Fibroblast of lung (primary cell): ENCODE data around the gene TUBB1. TPM values are rescaled to one million over a fixed set of nuclear protein-coding genes. Genes with fewer than 3 reads are reported as not detected.

Experiments used
- DNase-seq, 2 donors: peaks; one replicate each; pipeline versions ENCODE4 v3.0.0 to v3.0.0-alpha.2; 2010; ENCODE audit warnings: low read depth in 2 of 2
- H2AFZ ChIP-seq: 2 replicates; pipeline ENCODE4 v1.5.1; 2012; ENCODE audit warnings: low read length, control low read depth, inconsistent platforms
- H3K27ac ChIP-seq: 2 replicates; pipeline ENCODE4 v1.5.1; 2011; ENCODE audit warnings: low read length, control low read depth; ENCODE audit not compliant: insufficient read depth
- H3K27me3 ChIP-seq: 2 replicates; pipeline ENCODE4 v1.5.1; 2011; ENCODE audit warnings: mild to moderate bottlenecking, low read length; ENCODE audit not compliant: control insufficient read depth, insufficient read depth
- H3K36me3 ChIP-seq: 2 replicates; pipeline ENCODE4 v1.5.1; 2011; ENCODE audit warnings: low read length; ENCODE audit not compliant: control insufficient read depth, insufficient read depth
- H3K4me1 ChIP-seq: 2 replicates; pipeline ENCODE4 v1.5.1; 2011; ENCODE audit warnings: low read length; ENCODE audit not compliant: control insufficient read depth, insufficient read depth; ENCODE audit errors: extremely low read depth
- H3K4me2 ChIP-seq: 2 replicates; pipeline ENCODE4 v1.5.1; 2011; ENCODE audit warnings: low read length, control low read depth; ENCODE audit not compliant: insufficient read depth; ENCODE audit errors: extremely low read depth
- H3K4me3 ChIP-seq, 4 experiments: fragments of 200-600 bp in 1 of 4; sonication (generic) in 1 of 4; replicated peaks in 1 of 4; 2 replicates each; pipeline ENCODE4 v1.5.1; 2011 to 2016; ENCODE audit warnings: low read length in 4 of 4, low read depth in 3 of 4, mild to moderate bottlenecking in 3 of 4, control low read depth in 2 of 4, inconsistent platforms in 1 of 4, mixed read lengths in 1 of 4; ENCODE audit not compliant: insufficient read depth in 1 of 4; ENCODE audit errors: control extremely low read depth in 1 of 4
- H3K79me2 ChIP-seq: 2 replicates; pipeline ENCODE4 v1.5.1; 2012; ENCODE audit warnings: mild to moderate bottlenecking, low read length, inconsistent platforms; ENCODE audit not compliant: control insufficient read depth, insufficient read depth
- H3K9ac ChIP-seq: 2 replicates; pipeline ENCODE4 v1.5.1; 2011; ENCODE audit warnings: mild to moderate bottlenecking, low read length, control low read depth; ENCODE audit not compliant: insufficient read depth
- H3K9me3 ChIP-seq: 2 replicates; pipeline ENCODE4 v1.5.1; 2012; ENCODE audit warnings: low read depth, low read length; ENCODE audit not compliant: control insufficient read depth, insufficient read depth
- H4K20me1 ChIP-seq: 2 replicates; pipeline ENCODE4 v1.5.1; 2011; ENCODE audit warnings: low read length; ENCODE audit not compliant: control insufficient read depth, insufficient read depth; ENCODE audit errors: extremely low read depth
- EZH2 ChIP-seq: IDR thresholded peaks from 2 replicates; pipeline ENCODE4 v1.5.1; 2012; ENCODE audit warnings: low read length, control low read depth, mild to moderate bottlenecking; ENCODE audit errors: missing control alignments
- polyA plus RNA-seq, 2 donors: library from polyadenylated mRNA; depleted of rRNA in 1 of 2; stranded (reverse) in 1 of 2; unstranded in 1 of 2; fragments of >200 nt; gene quantifications; 2 replicates each; pipeline ENCODE4 v1.2.1, GENCODE V29; 2011 to 2012; ENCODE audit warnings: missing spikeins in 1 of 2
- total RNA-seq: library from RNA; depleted of rRNA; stranded (reverse); fragments of >200 nt; gene quantifications from 2 replicates; pipeline ENCODE4 v1.2.1, GENCODE V29; 2014
- TF ChIP-seq, protein P1 (sequence below), 2 donors: IDR thresholded peaks in 1 of 2; conservative IDR thresholded peaks in 1 of 2; 1 replicate in 1 of 2; 2 replicates in 1 of 2; pipeline ENCODE4 v1.5.1; 2011 to 2012; ENCODE audit warnings: low read length in 2 of 2, control low read depth in 1 of 2, inconsistent platforms in 1 of 2, low read depth in 1 of 2, mild to moderate bottlenecking in 1 of 2

Gene TUBB1
- total and polyA plus RNA-seq, 2 donors (not counting 1 experiment from before 2014, with no cell fraction given): under 0.01 TPM; not detected in 1

DNA sequence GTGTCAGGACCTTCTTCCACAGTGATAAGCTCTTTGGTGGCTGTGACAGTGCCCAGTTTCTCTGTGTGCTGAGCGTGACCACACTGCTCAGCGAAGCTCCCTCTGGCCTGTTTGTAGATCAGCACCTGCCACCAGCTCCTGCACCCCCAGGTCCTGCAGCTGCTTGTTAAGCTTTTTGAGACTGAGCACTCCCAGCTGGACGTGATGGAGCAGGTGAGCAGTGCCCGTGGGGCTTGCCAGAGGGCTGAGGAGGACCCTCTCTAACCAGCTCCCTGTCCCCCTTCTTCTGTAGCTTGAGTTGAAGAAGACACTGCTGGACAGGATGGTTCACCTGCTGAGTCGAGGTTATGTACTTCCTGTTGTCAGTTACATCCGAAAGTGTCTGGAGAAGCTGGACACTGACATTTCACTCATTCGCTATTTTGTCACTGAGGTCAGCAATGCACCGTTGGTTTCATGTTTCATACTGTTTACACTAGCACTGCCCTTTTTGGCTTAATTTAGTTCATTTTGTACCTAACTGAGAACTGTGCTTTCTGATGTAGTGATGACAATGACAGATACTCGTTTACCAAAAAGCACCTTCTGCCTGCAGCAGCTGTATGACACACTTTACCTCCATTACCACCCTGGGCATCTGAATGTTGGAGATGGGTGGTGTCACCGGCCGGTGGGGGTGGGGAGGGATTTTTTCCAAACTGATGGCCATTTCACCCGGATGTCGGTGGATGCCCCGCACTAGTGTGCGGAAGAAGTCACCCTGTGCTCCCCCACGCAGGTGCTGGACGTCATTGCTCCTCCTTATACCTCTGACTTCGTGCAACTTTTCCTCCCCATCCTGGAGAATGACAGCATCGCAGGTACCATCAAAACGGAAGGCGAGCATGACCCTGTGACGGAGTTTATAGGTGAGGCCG lies 25.6 kb upstream of the TUBB1 start:
- Histone ChIP-seq H3K27me3 (no peaks in the 10 kb centered on the region), H3K4me1 (peaks cover 2% of the 10 kb centered on the region), H3K9me3 (no peaks in the 10 kb centered on the region), H3K4me3 (no peak overlapping the region), H3K79me2 (no peaks in the 10 kb centered on the region), H4K20me1 (no peaks in the 10 kb centered on the region), H3K9ac (no peak overlapping the region), H3K27ac (no peak overlapping the region), H2AFZ (no peak overlapping the region), H3K4me2 (no peak overlapping the region), H3K36me3 (peaks cover 31% of the 10 kb centered on the region)
- no peak for TF ChIP-seq EZH2
- TF ChIP-seq, protein P1, sequence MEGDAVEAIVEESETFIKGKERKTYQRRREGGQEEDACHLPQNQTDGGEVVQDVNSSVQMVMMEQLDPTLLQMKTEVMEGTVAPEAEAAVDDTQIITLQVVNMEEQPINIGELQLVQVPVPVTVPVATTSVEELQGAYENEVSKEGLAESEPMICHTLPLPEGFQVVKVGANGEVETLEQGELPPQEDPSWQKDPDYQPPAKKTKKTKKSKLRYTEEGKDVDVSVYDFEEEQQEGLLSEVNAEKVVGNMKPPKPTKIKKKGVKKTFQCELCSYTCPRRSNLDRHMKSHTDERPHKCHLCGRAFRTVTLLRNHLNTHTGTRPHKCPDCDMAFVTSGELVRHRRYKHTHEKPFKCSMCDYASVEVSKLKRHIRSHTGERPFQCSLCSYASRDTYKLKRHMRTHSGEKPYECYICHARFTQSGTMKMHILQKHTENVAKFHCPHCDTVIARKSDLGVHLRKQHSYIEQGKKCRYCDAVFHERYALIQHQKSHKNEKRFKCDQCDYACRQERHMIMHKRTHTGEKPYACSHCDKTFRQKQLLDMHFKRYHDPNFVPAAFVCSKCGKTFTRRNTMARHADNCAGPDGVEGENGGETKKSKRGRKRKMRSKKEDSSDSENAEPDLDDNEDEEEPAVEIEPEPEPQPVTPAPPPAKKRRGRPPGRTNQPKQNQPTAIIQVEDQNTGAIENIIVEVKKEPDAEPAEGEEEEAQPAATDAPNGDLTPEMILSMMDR (conservative IDR thresholded peaks at IDR 0.05 in 1 of 2, IDR thresholded peaks at IDR 0.05 in 1 of 2; ENCODE audit: low read depth in 1 of 2, low read length in 2 of 2): no peak
- no peak for DNase-seq

DNA sequence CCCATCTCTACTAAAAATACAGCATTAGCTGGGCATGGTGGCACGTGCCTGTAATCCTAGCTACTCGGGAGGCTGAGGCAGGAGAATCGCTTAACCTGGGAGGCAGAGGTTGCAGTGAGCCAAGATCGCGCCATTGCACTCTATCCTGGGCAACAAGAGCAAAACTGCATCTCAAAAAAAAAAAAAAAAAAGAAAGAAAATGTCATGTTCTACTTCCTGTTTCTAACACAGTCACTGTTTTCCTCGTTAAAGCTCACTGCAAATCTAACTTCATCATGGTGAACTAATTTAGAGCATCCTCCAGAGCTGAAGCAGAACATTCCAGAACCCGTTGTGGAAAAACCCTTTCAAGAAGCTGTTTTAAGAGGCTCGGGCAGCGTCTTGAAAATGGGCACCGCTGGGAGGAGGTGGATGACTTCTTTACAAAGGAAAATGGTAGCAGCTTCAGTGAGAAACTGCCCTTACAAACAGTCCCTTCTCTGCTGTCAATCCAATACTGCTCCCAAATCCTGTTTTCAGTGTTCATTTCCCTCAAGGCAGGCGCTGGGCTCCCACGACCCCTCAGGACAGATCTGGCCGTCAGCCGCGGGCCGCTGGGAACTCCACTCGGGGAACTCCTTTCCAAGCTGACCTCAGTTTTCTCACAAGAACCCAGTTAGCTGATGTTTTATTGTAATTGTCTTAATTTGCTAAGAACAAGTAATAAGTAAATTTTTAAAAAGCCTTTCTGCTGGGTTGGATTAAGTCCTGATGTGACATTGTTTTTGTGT lies 24.7 kb upstream of the TUBB1 start:
- Histone ChIP-seq H3K27ac (no peak overlapping the region), H2AFZ (no peak overlapping the region), H3K9ac (no peak overlapping the region), H3K4me1 (peaks cover 2% of the 10 kb centered on the region), H3K79me2 (no peaks in the 10 kb centered on the region), H4K20me1 (no peaks in the 10 kb centered on the region), H3K4me3 (no peak overlapping the region), H3K9me3 (no peaks in the 10 kb centered on the region), H3K4me2 (no peak overlapping the region), H3K27me3 (no peaks in the 10 kb centered on the region), H3K36me3 (peaks cover 29% of the 10 kb centered on the region)
- TF ChIP-seq EZH2: no peak
- TF ChIP-seq, protein P1 (conservative IDR thresholded peaks at IDR 0.05 in 1 of 2, IDR thresholded peaks at IDR 0.05 in 1 of 2; ENCODE audit: low read depth in 1 of 2, low read length in 2 of 2): no peak
- DNase-seq: no peak
